ENCODE data around the gene RNF187. TPM values are rescaled to one million over a fixed set of nuclear protein-coding genes. Genes with fewer than 3 reads are reported as not detected.
A peak's percentile ranks its signal among the peaks of the same experiment; 100 is the strongest.

RNF187 gene
- total RNA-seq, 1 donor from 2014 or later, result 156 TPM

DNA sequence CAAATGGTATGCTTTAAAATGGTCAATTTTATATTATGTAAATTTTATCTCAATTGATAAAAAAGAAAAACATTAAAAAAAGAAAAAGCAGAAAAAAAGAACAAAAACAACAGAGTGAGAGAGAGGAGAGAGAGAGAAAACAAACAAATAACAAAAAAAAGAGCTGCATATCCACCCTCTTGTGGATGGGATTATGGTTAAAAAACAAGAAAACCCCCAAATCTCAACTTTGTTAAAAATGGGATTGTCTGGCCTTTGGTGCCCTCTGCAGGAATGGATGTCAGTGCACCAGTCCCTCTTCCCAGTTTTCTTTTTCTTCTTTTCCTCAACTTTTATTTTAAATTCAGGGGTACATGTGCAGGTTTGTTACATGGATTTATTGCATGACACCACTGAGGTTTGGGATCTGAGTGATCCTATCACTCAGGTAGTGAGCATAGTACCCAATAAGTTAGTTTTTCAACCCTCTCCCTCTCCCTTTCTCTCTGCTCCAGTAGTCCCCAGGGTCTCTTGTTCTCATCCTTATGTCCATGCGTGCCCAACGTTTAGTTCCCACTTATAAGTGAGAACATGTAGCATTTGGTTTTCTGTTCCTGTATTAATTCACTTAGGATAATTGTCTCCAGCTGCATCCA lies 28.1 kb downstream of the RNF187 start:
- H3K27ac Mint-ChIP-seq (ENCODE audit: unreplicated experiment), result no peak overlapping the region
- no peaks in the 10 kb centered on the region for H3K9me3 Mint-ChIP-seq (ENCODE audit: unreplicated experiment)
- no peak for DNase-seq (ENCODE audit: extremely low spot score, unreplicated experiment)
- no peaks in the 10 kb centered on the region for H3K4me1 Mint-ChIP-seq (ENCODE audit: unreplicated experiment)
- peaks cover 72% of the 10 kb centered on the region for H3K27me3 Mint-ChIP-seq (ENCODE audit: unreplicated experiment)
- H3K36me3 Mint-ChIP-seq (ENCODE audit: unreplicated experiment), result no peaks in the 10 kb centered on the region
- no peak overlapping the region for H3K4me3 Mint-ChIP-seq (ENCODE audit: unreplicated experiment)
- TF ChIP-seq, protein P1, sequence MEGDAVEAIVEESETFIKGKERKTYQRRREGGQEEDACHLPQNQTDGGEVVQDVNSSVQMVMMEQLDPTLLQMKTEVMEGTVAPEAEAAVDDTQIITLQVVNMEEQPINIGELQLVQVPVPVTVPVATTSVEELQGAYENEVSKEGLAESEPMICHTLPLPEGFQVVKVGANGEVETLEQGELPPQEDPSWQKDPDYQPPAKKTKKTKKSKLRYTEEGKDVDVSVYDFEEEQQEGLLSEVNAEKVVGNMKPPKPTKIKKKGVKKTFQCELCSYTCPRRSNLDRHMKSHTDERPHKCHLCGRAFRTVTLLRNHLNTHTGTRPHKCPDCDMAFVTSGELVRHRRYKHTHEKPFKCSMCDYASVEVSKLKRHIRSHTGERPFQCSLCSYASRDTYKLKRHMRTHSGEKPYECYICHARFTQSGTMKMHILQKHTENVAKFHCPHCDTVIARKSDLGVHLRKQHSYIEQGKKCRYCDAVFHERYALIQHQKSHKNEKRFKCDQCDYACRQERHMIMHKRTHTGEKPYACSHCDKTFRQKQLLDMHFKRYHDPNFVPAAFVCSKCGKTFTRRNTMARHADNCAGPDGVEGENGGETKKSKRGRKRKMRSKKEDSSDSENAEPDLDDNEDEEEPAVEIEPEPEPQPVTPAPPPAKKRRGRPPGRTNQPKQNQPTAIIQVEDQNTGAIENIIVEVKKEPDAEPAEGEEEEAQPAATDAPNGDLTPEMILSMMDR (IDR thresholded peaks at IDR 0.05), result peak; percentile 81

DNA sequence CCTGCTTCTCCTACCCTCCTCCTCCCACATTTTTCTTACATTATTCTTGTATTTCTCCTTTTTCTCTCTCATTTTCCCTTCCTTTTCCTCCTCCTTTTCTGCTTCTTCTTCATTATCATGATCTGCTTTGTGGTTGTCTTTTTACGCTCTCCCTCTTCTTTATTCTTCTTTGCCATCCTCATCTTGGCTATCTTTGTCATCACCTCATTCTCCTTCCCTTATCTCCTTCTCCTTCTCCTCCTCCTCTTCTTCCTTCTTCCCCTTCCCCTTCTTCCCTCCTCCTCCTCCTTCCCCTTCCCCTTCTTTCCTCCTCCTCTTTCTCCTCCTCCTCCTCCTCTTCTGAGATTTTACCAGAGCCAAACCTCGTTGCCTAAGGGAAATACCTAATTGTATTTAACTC lies 30.5 kb downstream of the RNF187 start:
- H3K27ac Mint-ChIP-seq (ENCODE audit: unreplicated experiment), result no peak overlapping the region
- no peaks in the 10 kb centered on the region for H3K4me1 Mint-ChIP-seq (ENCODE audit: unreplicated experiment)
- DNase-seq (ENCODE audit: extremely low spot score, unreplicated experiment), result no peak
- no peaks in the 10 kb centered on the region for H3K9me3 Mint-ChIP-seq (ENCODE audit: unreplicated experiment)
- TF ChIP-seq, protein P1 (IDR thresholded peaks at IDR 0.05), result no peak
- H3K36me3 Mint-ChIP-seq (ENCODE audit: unreplicated experiment), result no peaks in the 10 kb centered on the region
- peaks cover 64% of the 10 kb centered on the region for H3K27me3 Mint-ChIP-seq (ENCODE audit: unreplicated experiment)
- H3K4me3 Mint-ChIP-seq (ENCODE audit: unreplicated experiment), result no peak overlapping the region

DNA sequence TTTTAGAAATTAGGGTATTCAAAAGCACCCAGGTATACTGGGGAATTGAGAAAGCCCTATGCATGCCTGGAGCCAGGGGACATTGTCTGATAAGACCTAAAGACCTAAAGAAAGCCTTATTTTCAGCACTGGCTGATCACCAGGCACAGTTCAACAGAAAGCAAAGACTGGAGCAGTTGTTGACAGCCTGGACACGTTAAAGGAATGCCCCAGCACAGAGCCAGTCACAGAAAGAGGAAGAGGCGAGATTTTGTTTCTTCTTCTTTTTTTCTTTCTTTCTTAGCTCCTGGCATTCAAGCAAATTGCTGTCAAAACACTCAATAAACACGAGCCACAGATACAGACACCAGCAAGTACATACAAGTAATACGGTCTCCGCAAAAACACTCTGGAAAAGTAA lies 40.4 kb downstream of the RNF187 start:
- Mint-ChIP-seq H3K36me3 (ENCODE audit: unreplicated experiment) (no peaks in the 10 kb centered on the region), H3K27ac (ENCODE audit: unreplicated experiment) (no peak overlapping the region)
- DNase-seq (ENCODE audit: extremely low spot score, unreplicated experiment), result no peak

DNA sequence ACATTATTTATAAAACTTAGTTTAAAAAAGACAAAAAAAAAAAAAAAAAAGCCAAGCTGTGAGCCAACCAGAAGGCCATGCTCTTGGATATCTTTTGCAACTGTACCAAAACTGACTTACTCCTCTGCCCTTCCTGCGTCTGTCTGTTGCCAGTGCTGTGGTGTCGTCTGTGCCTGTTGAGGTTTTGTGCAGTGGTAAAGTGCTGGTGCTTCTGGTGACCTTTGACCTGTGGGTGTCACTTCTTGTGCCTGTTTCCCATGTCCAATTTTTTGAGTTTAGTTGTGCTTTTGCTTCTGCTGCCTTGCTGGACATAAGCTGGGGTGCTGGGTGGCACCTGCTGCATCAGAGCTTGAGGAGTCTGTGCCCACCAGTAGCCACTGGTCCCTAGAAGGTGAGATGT lies 41.4 kb downstream of the RNF187 start:
- H3K9me3 Mint-ChIP-seq (ENCODE audit: unreplicated experiment), result peaks cover 23% of the 10 kb centered on the region
- H3K27ac Mint-ChIP-seq (ENCODE audit: unreplicated experiment), result no peak overlapping the region
- H3K4me1 Mint-ChIP-seq (ENCODE audit: unreplicated experiment), result no peaks in the 10 kb centered on the region
- TF ChIP-seq, protein P1 (IDR thresholded peaks at IDR 0.05), result no peak
- no peak for DNase-seq (ENCODE audit: extremely low spot score, unreplicated experiment)
- H3K4me3 Mint-ChIP-seq (ENCODE audit: unreplicated experiment), result no peak overlapping the region
- no peaks in the 10 kb centered on the region for H3K36me3 Mint-ChIP-seq (ENCODE audit: unreplicated experiment)
- peaks cover 22% of the 10 kb centered on the region for H3K27me3 Mint-ChIP-seq (ENCODE audit: unreplicated experiment)

More for the DNA sequence above, 40.4 kb downstream of the RNF187 start:
- Mint-ChIP-seq H3K27me3 (ENCODE audit: unreplicated experiment) (peaks cover 28% of the 10 kb centered on the region), H3K4me1 (ENCODE audit: unreplicated experiment) (no peaks in the 10 kb centered on the region), H3K4me3 (ENCODE audit: unreplicated experiment) (no peak overlapping the region), H3K9me3 (ENCODE audit: unreplicated experiment) (peaks cover 16% of the 10 kb centered on the region)
- TF ChIP-seq, protein P1 (IDR thresholded peaks at IDR 0.05), result no peak

DNA sequence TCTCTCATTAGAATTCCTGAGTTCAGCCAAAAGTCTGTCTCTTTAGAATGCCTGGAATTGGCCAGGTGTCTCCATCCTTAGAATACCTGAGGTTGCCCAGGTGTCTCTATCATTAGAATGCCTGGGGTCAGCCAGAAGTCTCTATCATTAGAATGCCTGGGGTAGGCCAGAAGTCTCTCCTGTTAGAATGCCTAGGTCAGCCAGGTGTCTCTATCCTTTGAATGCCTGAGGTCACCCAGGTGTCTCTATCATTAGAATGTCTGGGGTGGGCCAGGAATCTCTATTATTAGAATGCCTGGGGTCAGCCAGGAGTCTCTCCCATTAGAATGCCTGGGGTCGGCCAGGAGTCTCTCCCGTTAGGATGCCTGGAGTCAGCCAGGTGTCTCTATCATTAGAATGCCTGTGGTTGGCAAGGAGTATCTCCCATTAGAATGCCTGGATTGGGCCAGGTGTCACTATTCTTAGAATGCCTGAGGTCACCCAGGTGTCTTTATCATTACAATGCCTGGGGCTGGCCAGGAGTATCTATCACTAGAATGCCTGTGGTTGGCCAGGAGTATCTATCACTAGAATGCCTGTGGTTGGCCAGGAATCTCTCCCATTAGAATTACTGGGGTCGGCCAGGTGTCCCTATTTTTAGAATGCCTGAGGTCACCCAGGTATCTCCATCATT lies 43.0 kb downstream of the RNF187 start:
- Mint-ChIP-seq H3K27ac (ENCODE audit: unreplicated experiment) (no peak overlapping the region), H3K9me3 (ENCODE audit: unreplicated experiment) (peaks cover 35% of the 10 kb centered on the region), H3K4me1 (ENCODE audit: unreplicated experiment) (no peaks in the 10 kb centered on the region), H3K27me3 (ENCODE audit: unreplicated experiment) (peaks cover 12% of the 10 kb centered on the region), H3K36me3 (ENCODE audit: unreplicated experiment) (no peaks in the 10 kb centered on the region), H3K4me3 (ENCODE audit: unreplicated experiment) (no peak overlapping the region)
- DNase-seq (ENCODE audit: extremely low spot score, unreplicated experiment), result no peak
- TF ChIP-seq, protein P1 (IDR thresholded peaks at IDR 0.05), result no peak
